Measurements from ENCODE around the gene KARS1.

DNA sequence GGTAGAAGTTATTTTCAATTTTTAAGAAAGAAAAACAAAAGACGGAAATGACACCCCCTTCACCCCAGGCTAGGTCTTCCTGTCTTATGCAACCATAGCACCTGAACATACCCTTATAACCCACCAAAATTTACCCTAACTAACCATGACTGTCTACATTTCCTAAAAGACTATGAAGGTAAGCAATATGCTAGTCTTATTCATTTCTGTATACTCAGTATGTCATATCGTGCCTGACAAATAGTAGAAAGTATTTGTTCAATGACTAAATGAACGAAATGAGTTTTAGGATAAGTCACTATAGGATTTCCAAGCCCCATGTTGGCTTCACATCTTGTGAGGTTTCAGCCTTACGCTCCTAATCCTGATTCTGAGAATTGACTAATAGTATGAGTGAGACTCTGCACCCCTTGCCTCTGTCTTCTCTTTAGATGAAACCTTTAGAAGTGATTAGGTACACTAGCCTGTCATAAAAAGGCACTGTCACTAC lies 30.9 kb downstream of the KARS1 start:
- TF ChIP-seq CTCF (IDR thresholded peaks at IDR 0.05) (no peak), POLR2A (IDR thresholded peaks at IDR 0.05) (no peak), POLR2AphosphoS5 (IDR thresholded peaks at IDR 0.05) (no peak)

Measured in gastroesophageal sphincter (tissue), 3 donors.